Measurements from ENCODE around the gene THEM5. TPM values are rescaled to one million over a fixed set of nuclear protein-coding genes. Genes with fewer than 3 reads are reported as not detected.

The THEM5 gene
- total and polyA plus RNA-seq, 10 of the 15 experiments (the other 5 are each of a cell fraction or from before 2014, with no cell fraction given), result 0.16 TPM; not detected in 9

DNA sequence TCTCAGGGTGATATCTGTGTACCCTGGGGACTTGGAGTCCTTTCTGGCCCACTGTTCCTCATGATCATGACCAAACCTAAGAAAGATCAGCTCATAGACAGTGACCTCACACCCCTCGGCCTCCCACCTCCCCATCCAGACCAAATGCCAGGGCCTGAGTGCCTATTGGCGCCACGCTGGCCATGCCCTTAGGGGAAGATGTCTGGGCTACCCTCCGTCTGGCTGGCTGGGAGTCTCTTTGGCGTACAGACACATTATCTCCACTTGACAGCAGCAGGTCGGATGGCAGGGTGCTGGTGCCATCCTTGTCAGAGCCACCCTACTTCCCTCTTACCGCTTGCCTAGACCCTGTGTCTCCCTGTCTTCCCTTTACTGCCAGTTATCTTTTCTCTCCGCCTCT lies 30.3 kb downstream of the THEM5 start:
- POLR2A ChIA-PET, result no interaction called here
- Histone ChIP-seq H3K27ac (ENCODE audit: control insufficient read depth, insufficient read depth) (no peak overlapping the region), H3K9me3 (replicated peaks; ENCODE audit: control insufficient read depth, insufficient read depth, low read length) (no peaks in the 10 kb centered on the region), H3K4me2 (ENCODE audit: control insufficient read depth, insufficient read depth) (no peak overlapping the region), H3K4me1 (ENCODE audit: control insufficient read depth, insufficient read depth, low read length) (peaks cover 5% of the 10 kb centered on the region), H4K20me1 (ENCODE audit: control insufficient read depth, insufficient read depth) (no peaks in the 10 kb centered on the region), H3K27me3 (replicated peaks in 1 of 2; ENCODE audit: control insufficient read depth in 2 of 2, insufficient read depth in 2 of 2, low read length in 1 of 2) (no peaks in the 10 kb centered on the region), H3K36me3 (ENCODE audit: control insufficient read depth in 2 of 2, insufficient read depth in 2 of 2, low read length in 1 of 2) (no peaks in the 10 kb centered on the region), H3K9ac (ENCODE audit: control insufficient read depth, insufficient read depth, low read length) (no peak overlapping the region), H3K79me2 (ENCODE audit: control insufficient read depth, insufficient read depth, low read length) (no peaks in the 10 kb centered on the region), H3K4me3 (no peak overlapping the region), H2AFZ (ENCODE audit: control insufficient read depth, low read depth, low read length) (no peak overlapping the region)
- in situ Hi-C loops (cut with MboI), result no loop called here
- TF ChIP-seq ZNF217 (IDR thresholded peaks at IDR 0.05) (no peak), RFX5 (IDR thresholded peaks at IDR 0.05; ENCODE audit: low read depth, low read length) (no peak), CEBPB (IDR thresholded peaks at IDR 0.05; ENCODE audit: borderline replicate concordance in 1 of 2, low read depth in 2 of 2, low read length in 2 of 2) (no peak), ESRRA (IDR thresholded peaks at IDR 0.05; ENCODE audit: low read length) (no peak), RAD51 (IDR thresholded peaks at IDR 0.05) (no peak)
- DNase-seq (ENCODE audit: low read depth, low spot score) (no peak), ATAC-seq (no peak), FAIRE-seq (no peak)
- CTCF ChIA-PET, result interaction anchor here (1.1 to 1.4 kb wide), 2 partner anchors 13 to 177 kb away, joined by 3 read pairs; no protein-coding TSS in a partner anchor
- intact Hi-C loops (cut with micrococcal nuclease; ENCODE audit: unreplicated experiment), result no loop called here
- RAD21 ChIA-PET (ENCODE audit: unreplicated experiment), result interaction anchor here (1.9 kb wide), 1 partner anchor 13 kb away, joined by 7 read pairs; no protein-coding TSS in a partner anchor
- WGBS (ENCODE audit: insufficient coverage, insufficient replicate concordance, low lambda C conversion rate, missing lambda C conversion rate), result 26% methylated on average over 8 of the region's 8 CpGs
- BruUV-seq (replicated peaks), result no TSS peak
- SMC1A ChIA-PET (ENCODE audit: uncharacterized antibody, unreplicated experiment), result no interaction called here

DNA sequence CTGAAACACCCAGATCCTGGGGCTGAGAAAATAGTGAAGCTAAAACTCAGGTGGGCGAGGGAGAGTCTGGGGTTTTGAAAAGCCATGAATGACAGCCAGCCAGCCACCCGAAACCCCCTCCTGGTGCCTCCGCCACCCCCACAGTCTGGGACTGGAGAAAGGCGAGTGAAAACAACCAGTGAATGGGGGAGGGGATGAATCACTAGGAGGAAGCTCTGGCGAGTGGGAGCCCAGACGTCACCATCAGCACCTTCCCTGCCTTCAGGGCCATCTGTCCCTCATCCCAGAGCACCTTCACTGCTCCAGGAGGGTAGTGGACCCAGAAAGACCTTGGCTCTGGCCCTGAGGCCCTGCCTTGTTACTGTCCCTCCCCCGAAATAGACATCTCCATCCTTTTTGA lies 31.1 kb downstream of the THEM5 start:
- no peaks in the 10 kb centered on the region for H3K9me3 ChIP-seq (replicated peaks; ENCODE audit: control insufficient read depth, insufficient read depth, low read length)
- H2AFZ ChIP-seq (ENCODE audit: control insufficient read depth, low read depth, low read length), result no peak overlapping the region
- H3K9ac ChIP-seq (ENCODE audit: control insufficient read depth, insufficient read depth, low read length), result no peak overlapping the region
- no peaks in the 10 kb centered on the region for H4K20me1 ChIP-seq (ENCODE audit: control insufficient read depth, insufficient read depth)
- BruUV-seq (replicated peaks), result no TSS peak
- 11% methylated on average over 7 of the region's 7 CpGs for WGBS (ENCODE audit: insufficient coverage, insufficient replicate concordance, low lambda C conversion rate, missing lambda C conversion rate)
- H3K36me3 ChIP-seq (ENCODE audit: control insufficient read depth in 2 of 2, insufficient read depth in 2 of 2, low read length in 1 of 2), result no peaks in the 10 kb centered on the region
- CTCF ChIA-PET, result no interaction called here
- in situ Hi-C loops (cut with MboI) (no loop called here), intact Hi-C loops (cut with micrococcal nuclease; ENCODE audit: unreplicated experiment) (no loop called here)
- no peak overlapping the region for H3K27ac ChIP-seq (ENCODE audit: control insufficient read depth, insufficient read depth)
- H3K79me2 ChIP-seq (ENCODE audit: control insufficient read depth, insufficient read depth, low read length), result no peaks in the 10 kb centered on the region
- no peak for FAIRE-seq
- RAD21 ChIA-PET (ENCODE audit: unreplicated experiment), result interaction anchor here (1.9 kb wide), 1 partner anchor 14 kb away, joined by 7 read pairs; no protein-coding TSS in a partner anchor
- peaks cover 5% of the 10 kb centered on the region for H3K4me1 ChIP-seq (ENCODE audit: control insufficient read depth, insufficient read depth, low read length)
- SMC1A ChIA-PET (ENCODE audit: uncharacterized antibody, unreplicated experiment), result interaction anchor here (0.9 to 1.1 kb wide), 3 partner anchors 10 to 87 kb away, joined by 3 to 4 read pairs (median 3); partner anchors contain the start of gene MRPL9
- H3K27me3 ChIP-seq (replicated peaks in 1 of 2; ENCODE audit: control insufficient read depth in 2 of 2, insufficient read depth in 2 of 2, low read length in 1 of 2), result no peaks in the 10 kb centered on the region
- H3K4me2 ChIP-seq (ENCODE audit: control insufficient read depth, insufficient read depth), result no peak overlapping the region
- no peak for DNase-seq (ENCODE audit: low read depth, low spot score)
- ATAC-seq, result no peak
- no peak overlapping the region for H3K4me3 ChIP-seq
- TF ChIP-seq, protein P1, sequence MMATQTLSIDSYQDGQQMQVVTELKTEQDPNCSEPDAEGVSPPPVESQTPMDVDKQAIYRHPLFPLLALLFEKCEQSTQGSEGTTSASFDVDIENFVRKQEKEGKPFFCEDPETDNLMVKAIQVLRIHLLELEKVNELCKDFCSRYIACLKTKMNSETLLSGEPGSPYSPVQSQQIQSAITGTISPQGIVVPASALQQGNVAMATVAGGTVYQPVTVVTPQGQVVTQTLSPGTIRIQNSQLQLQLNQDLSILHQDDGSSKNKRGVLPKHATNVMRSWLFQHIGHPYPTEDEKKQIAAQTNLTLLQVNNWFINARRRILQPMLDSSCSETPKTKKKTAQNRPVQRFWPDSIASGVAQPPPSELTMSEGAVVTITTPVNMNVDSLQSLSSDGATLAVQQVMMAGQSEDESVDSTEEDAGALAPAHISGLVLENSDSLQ (IDR thresholded peaks at IDR 0.05), result peak; percentile 55
- TF ChIP-seq WRNIP1 (IDR thresholded peaks at IDR 0.05; ENCODE audit: borderline replicate concordance, low read depth, low read length), result no peak
- POLR2A ChIA-PET, result interaction anchor here (1.3 kb wide), 1 partner anchor 12 kb away, joined by 4 read pairs; no protein-coding TSS in a partner anchor

Measured in GM12878 (cell line).